Epidermal melanocyte (primary cell): Measurements from ENCODE around the gene CDH23.
A peak's percentile ranks its signal among the peaks of the same experiment; 100 is the strongest.

Source experiments
- DNase-seq: peaks from one replicate; pipeline ENCODE4 v3.0.0; 2011; ENCODE audit warnings: low spot score; ENCODE audit not compliant: insufficient read length

The CDH23 gene

GRCh38 chr10:71812913-71813590 lies 416.3 kb downstream of the CDH23 start:
- no peak for DNase-seq

- no peak for DNase-seq
Observed at GRCh38 chr10:71814922-71815411, 418.2 kb downstream of the CDH23 start.

- no peak for DNase-seq
Observed at GRCh38 chr10:71815515-71816130, 418.9 kb downstream of the CDH23 start.

GRCh38 chr10:71816421-71816851 lies 419.7 kb downstream of the CDH23 start:
- DNase-seq, result no peak

GRCh38 chr10:71816936-71817618 lies 420.4 kb downstream of the CDH23 start:
- DNase-seq, result no peak

- DNase-seq, result no peak
Observed at GRCh38 chr10:71817831-71818655, 421.3 kb downstream of the CDH23 start.

GRCh38 chr10:71818674-71819260 lies 422.0 kb downstream of the CDH23 start:
- DNase-seq, result no peak

- no peak for DNase-seq
Observed at GRCh38 chr10:71819441-71819861, 422.7 kb downstream of the CDH23 start.

GRCh38 chr10:71819985-71820384 lies 423.3 kb downstream of the CDH23 start:
- DNase-seq, result no peak

GRCh38 chr10:71820966-71821365 lies 424.2 kb downstream of the CDH23 start:
- no peak for DNase-seq

GRCh38 chr10:71821909-71822763 lies 425.4 kb downstream of the CDH23 start:
- DNase-seq, result peak; percentile 15

GRCh38 chr10:71823356-71823755 lies 426.6 kb downstream of the CDH23 start:
- DNase-seq, result peak; percentile 0

GRCh38 chr10:71824333-71824732 lies 427.6 kb downstream of the CDH23 start:
- DNase-seq, result peak; percentile 9

- no peak for DNase-seq
Observed at GRCh38 chr10:71825217-71825616, 428.5 kb downstream of the CDH23 start.

- peak; percentile 8 for DNase-seq
Observed at GRCh38 chr10:71827852-71828251, 431.1 kb downstream of the CDH23 start.

- no peak for DNase-seq
Observed at GRCh38 chr10:71828702-71829101, 432.0 kb downstream of the CDH23 start.

GRCh38 chr10:71829171-71829570 lies 432.5 kb downstream of the CDH23 start:
- no peak for DNase-seq

- DNase-seq, result no peak
Observed at GRCh38 chr10:71829896-71830295, 433.2 kb downstream of the CDH23 start.

GRCh38 chr10:71830726-71831125 lies 434.0 kb downstream of the CDH23 start:
- DNase-seq, result no peak
